Ishikawa (cell line): ENCODE measurements around the gene CCNL1.

Experiments used
- CEBPB ChIP-seq: IDR thresholded peaks from 2 replicates; pipeline ENCODE4 v1.6.1; 2012
- CREB1 ChIP-seq: IDR thresholded peaks from 2 replicates; pipeline ENCODE4 v1.6.1; 2012; ENCODE audit warnings: low read depth
- EGR1 ChIP-seq: IDR thresholded peaks from 2 replicates; pipeline ENCODE4 v1.6.1; 2012
- EP300 ChIP-seq: IDR thresholded peaks from 2 replicates; pipeline ENCODE4 v1.6.1; 2012; ENCODE audit warnings: borderline replicate concordance
- FOXM1 ChIP-seq: IDR thresholded peaks from 2 replicates; pipeline ENCODE4 v1.6.1; 2012; ENCODE audit warnings: low read depth, borderline replicate concordance
- NFIC ChIP-seq: IDR thresholded peaks from 2 replicates; pipeline ENCODE4 v1.6.1; 2012
- RAD21 ChIP-seq: IDR thresholded peaks from 2 replicates; pipeline ENCODE4 v1.6.1; 2012; ENCODE audit warnings: low read depth
- TAF1 ChIP-seq: IDR thresholded peaks from 2 replicates; pipeline ENCODE4 v1.6.1; 2012; ENCODE audit warnings: low read depth, mild to moderate bottlenecking
- TCF12 ChIP-seq: IDR thresholded peaks from 2 replicates; pipeline ENCODE4 v1.6.1; 2012; ENCODE audit warnings: low read depth
- TEAD4 ChIP-seq: IDR thresholded peaks from 2 replicates; pipeline ENCODE4 v1.6.1; 2012
- YY1 ChIP-seq: IDR thresholded peaks from 2 replicates; pipeline ENCODE4 v1.6.1; 2012; ENCODE audit warnings: low read depth
- ZBTB7A ChIP-seq: IDR thresholded peaks from 2 replicates; pipeline ENCODE4 v1.6.1; 2012; ENCODE audit warnings: low read depth
- TF ChIP-seq, protein P1 (sequence below): IDR thresholded peaks from 2 replicates; pipeline ENCODE4 v1.6.1; 2012
- TF ChIP-seq, protein P2 (sequence below): IDR thresholded peaks from 2 replicates; pipeline ENCODE4 v1.6.1; 2012; ENCODE audit warnings: low read depth, mild to moderate bottlenecking
- TF ChIP-seq, protein P3 (sequence below): IDR thresholded peaks from 2 replicates; pipeline ENCODE4 v1.6.1; 2012

Gene CCNL1

DNA sequence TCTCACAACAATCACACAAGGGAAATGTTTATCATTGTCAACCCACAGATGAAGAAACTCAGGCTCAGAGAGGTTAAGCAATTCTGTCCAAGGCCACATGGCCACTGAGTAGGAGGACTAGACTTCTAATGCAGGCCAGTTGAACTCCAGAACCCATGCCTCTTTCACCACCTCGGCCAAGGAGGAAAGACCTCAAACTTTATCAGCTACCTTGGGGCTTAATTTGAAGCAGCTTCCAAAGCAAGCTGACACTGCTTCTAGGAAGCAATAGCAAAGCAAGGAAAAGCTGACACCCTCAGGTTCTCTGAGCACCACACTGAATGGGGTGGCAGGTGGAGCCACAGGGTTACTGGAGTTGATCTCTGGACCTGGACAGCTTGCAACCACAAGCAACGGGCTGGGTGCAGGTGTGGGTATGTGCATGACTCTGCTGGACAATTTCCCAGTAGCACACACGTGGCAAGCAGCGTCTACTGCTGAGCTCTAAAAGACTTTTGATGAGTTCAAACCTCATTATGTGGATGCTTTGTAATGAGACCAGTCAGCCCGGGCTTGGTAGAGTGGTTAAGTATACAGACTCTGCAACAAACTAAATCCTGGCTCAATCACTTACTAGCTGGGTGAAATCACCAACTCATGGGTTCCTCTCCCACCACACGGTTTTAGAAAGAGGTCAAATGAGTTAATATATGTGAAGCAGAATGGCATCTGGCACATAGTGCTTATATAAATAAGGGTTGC lies 23.1 kb downstream of the CCNL1 start:
- TF ChIP-seq TEAD4, result no peak
- TF ChIP-seq, protein P1, sequence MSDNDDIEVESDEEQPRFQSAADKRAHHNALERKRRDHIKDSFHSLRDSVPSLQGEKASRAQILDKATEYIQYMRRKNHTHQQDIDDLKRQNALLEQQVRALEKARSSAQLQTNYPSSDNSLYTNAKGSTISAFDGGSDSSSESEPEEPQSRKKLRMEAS, result no peak
- no peak for TF ChIP-seq RAD21
- TF ChIP-seq, protein P2, sequence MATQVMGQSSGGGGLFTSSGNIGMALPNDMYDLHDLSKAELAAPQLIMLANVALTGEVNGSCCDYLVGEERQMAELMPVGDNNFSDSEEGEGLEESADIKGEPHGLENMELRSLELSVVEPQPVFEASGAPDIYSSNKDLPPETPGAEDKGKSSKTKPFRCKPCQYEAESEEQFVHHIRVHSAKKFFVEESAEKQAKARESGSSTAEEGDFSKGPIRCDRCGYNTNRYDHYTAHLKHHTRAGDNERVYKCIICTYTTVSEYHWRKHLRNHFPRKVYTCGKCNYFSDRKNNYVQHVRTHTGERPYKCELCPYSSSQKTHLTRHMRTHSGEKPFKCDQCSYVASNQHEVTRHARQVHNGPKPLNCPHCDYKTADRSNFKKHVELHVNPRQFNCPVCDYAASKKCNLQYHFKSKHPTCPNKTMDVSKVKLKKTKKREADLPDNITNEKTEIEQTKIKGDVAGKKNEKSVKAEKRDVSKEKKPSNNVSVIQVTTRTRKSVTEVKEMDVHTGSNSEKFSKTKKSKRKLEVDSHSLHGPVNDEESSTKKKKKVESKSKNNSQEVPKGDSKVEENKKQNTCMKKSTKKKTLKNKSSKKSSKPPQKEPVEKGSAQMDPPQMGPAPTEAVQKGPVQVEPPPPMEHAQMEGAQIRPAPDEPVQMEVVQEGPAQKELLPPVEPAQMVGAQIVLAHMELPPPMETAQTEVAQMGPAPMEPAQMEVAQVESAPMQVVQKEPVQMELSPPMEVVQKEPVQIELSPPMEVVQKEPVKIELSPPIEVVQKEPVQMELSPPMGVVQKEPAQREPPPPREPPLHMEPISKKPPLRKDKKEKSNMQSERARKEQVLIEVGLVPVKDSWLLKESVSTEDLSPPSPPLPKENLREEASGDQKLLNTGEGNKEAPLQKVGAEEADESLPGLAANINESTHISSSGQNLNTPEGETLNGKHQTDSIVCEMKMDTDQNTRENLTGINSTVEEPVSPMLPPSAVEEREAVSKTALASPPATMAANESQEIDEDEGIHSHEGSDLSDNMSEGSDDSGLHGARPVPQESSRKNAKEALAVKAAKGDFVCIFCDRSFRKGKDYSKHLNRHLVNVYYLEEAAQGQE, result no peak
- no peak for TF ChIP-seq YY1
- TF ChIP-seq TAF1, result no peak
- no peak for TF ChIP-seq FOXM1
- TF ChIP-seq, protein P3, sequence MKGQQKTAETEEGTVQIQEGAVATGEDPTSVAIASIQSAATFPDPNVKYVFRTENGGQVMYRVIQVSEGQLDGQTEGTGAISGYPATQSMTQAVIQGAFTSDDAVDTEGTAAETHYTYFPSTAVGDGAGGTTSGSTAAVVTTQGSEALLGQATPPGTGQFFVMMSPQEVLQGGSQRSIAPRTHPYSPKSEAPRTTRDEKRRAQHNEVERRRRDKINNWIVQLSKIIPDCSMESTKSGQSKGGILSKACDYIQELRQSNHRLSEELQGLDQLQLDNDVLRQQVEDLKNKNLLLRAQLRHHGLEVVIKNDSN, result no peak
- TF ChIP-seq NFIC, result no peak
- TF ChIP-seq CREB1, result no peak
- TF ChIP-seq ZBTB7A, result no peak
- no peak for TF ChIP-seq TCF12
- TF ChIP-seq CEBPB, result no peak
- TF ChIP-seq EP300, result no peak
- TF ChIP-seq EGR1, result no peak

DNA sequence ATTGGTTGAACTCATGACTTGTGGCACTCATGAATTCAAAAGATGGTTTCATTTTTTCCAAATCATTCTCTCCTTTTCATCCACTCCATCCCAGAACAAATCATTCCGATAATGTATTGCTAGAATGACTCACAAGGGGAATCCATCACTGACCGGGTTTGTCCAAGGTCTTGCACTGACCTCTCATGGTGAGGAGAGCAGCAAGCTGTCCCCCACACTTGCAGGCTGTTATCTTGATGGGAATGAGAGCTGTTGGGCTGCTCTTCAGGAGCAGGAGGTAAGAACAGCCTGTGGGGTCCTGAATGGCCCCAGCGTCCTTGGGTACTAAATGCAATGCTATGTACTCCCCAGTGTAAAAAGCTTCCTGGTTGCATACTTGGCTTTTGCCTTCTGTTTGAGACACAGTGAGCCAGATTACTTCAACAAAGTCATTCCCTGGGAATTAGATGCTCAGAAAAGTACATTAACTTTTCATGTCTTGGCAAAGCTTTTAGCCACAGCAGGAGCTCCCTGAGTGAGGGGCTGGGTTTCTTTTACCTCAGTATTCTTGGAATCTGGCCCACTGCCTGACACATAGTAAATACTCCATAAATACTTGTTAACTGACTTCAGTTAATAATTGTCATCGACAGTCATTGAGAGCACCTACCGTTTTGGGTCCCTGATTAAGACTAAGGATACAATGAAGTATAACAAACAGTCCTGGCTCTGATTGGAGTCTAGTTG lies 24.1 kb downstream of the CCNL1 start:
- TF ChIP-seq CREB1 (no peak), RAD21 (peak; percentile 22; the same call in 1 of the 2 replicates)

DNA sequence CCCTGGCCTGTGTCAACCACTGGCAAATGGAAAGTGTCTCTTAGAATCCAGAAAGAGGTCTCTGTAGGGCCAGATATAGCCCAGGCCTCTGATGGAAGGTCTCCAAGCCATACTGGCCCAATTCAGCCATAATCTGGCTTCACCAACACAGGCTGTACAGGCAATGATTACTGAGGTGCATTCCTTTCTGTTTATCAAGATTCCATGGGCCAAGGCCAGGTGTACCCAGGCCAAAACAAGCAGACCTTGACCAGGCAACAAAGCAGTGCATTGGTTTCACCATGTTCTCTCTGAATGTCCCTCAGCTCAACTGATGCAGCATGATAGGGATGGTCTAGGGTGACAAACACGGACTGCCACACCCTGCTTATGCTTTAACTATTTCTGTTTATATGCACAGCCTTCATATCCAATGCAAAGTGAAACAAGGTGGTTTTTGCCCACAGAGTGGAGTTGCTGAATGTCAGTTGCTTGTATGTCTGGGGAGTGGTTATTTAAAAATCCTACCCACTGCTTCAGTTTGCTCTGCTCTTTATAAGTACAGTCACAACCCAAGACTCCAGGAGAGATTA lies 25.2 kb downstream of the CCNL1 start:
- TF ChIP-seq ZBTB7A (no peak), FOXM1 (no peak), TEAD4 (no peak)

DNA sequence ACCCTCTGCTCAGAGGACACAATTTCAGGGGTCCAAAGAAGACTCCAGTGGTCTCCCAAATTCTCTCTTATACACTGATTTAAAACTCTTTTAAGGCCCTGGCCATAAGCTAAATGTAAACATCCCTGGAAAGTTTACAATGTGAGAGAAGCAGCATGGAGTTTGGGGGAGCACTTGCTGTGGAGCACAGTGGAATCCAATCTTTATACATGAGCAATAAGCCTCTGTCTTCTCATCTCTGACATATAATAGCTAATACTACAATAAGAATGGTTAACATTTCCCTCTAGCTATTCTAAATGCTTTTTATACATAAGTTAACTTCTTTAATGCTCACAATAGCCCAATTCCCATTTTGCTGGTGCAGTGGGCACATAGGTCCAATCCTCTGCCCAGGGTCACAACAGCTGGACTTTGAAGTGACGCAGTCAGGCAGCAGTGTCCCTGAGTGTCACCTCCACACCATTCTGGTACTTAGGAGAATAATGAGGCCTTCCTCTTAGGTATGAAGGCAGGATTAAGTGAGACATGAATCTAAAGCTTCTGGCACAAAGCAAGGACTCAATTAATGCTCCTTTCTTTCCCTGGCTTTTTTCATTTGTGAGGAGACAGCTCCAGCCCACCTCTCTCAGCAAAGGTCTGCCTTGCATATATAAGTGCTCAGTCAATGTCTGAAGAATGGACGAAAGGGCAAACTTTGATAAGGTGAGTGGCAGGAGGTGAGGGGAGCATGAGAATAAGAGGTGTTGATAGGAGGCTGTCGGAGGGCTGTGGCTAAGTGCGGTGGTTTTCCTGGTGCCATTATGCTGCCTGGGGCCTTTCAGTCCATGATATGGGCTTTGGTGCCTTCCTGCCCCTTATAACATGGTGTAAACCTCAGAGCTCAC lies 26.3 kb downstream of the CCNL1 start:
- TF ChIP-seq EGR1 (no peak), CEBPB (no peak), ZBTB7A (no peak), TAF1 (no peak), TEAD4 (no peak), NFIC (no peak), RAD21 (no peak), FOXM1 (no peak), CREB1 (no peak)
- TF ChIP-seq, protein P2, result no peak
- TF ChIP-seq, protein P1, result no peak

DNA sequence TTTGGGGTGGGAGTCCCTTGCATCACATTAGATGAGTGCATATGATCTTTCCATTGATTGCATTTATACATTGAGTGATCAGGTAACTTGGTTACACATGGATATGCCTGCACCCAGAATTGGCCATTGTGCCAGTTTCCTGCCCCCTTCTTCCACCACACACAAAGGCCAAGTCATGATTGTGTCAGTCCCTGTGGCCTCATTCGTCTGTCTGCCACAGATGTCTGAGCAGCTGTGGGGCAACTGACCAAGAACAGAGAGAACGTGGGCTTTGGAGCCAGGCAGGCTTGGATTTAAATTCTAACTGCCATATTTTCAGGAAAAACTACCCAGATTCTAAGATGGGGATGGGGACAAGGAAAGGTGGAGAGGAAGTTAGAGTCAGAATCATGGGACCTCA lies 27.0 kb downstream of the CCNL1 start:
- TF ChIP-seq FOXM1 (no peak), YY1 (no peak), EGR1 (no peak), RAD21 (no peak), TAF1 (no peak), TCF12 (no peak), NFIC (no peak), ZBTB7A (no peak), EP300 (no peak), CREB1 (no peak), CEBPB (no peak), TEAD4 (no peak)
- TF ChIP-seq, protein P2, result no peak
- TF ChIP-seq, protein P1, result no peak
- TF ChIP-seq, protein P3, result no peak
